Esophagus muscularis mucosa (tissue), 4 donors: ENCODE results near the gene PCDHGA1. TPM values are rescaled to one million over a fixed set of nuclear protein-coding genes. Genes with fewer than 3 reads are reported as not detected.
"Not testable (repeated sequence)": the region's sequence is repeated elsewhere in the genome, so short reads cannot be mapped to it uniquely, and the experiment has no call there.

Experiments
- DNase-seq: peaks from one replicate; pipeline ENCODE4 v3.0.0-alpha.2; 2017; ENCODE audit errors: extremely low spot score
- H3K27ac ChIP-seq, 4 donors: fragments of 200-600 bp; sonication (generic); replicated peaks in 1 of 4; 1 replicate in 3 of 4; 2 replicates in 1 of 4; pipeline ENCODE4 v1.5.1; 2016 to 2019; ENCODE audit warnings: mild to moderate bottlenecking in 1 of 4
- H3K27me3 ChIP-seq, 4 donors: fragments of 200-600 bp; sonication (generic); one replicate each; pipeline versions ENCODE4 v1.5.1 to v1.6.0; 2016 to 2019
- H3K36me3 ChIP-seq, 4 donors: fragments of 200-600 bp; sonication (generic); one replicate each; pipeline ENCODE4 v1.5.1; 2016 to 2019
- H3K4me1 ChIP-seq, 4 donors: fragments of 200-600 bp; sonication (generic); one replicate each; pipeline ENCODE4 v1.5.1; 2016 to 2019
- H3K4me3 ChIP-seq, 4 donors: fragments of 200-600 bp; sonication (generic); 1 replicate in 2 of 4; 2 replicates in 2 of 4; pipeline ENCODE4 v1.5.1; 2016 to 2019; ENCODE audit warnings: mild to moderate bottlenecking in 4 of 4, moderate library complexity in 1 of 4
- H3K9me3 ChIP-seq, 4 donors: fragments of 200-600 bp; sonication (generic); 1 replicate in 3 of 4; 2 replicates in 1 of 4; pipeline ENCODE4 v1.5.1; 2016 to 2019
- EP300 ChIP-seq: sonication (generic); formaldehyde crosslinking; IDR thresholded peaks from one replicate; pipeline ENCODE4 v1.6.1; 2017; ENCODE audit warnings: antibody characterized with exemption
- POLR2A ChIP-seq: fragments of 450-650 bp; IDR thresholded peaks from one replicate; pipeline ENCODE4 v1.6.1; 2017; ENCODE audit warnings: antibody characterized with exemption, moderate library complexity, mild to moderate bottlenecking, low read depth
- POLR2AphosphoS5 ChIP-seq, 2 donors: sonication (generic); formaldehyde crosslinking; IDR thresholded peaks; one replicate each; pipeline ENCODE4 v1.6.1; 2017; ENCODE audit warnings: antibody characterized with exemption in 2 of 2
- WGBS: methylation state at CpG from one replicate; pipeline ENCODE4 v1.1.5; 2018; 5-methylcytosine and 5-hydroxymethylcytosine counted together
- intact Hi-C: fragments of 100-400 bp; cut with DNase I; formaldehyde crosslinking; loops from one replicate; pipeline ENCODE4 v1.15.1; 2023
- total RNA-seq, 4 donors: library from RNA; depleted of rRNA; stranded (reverse); fragments of >200 nt; gene quantifications; one replicate each; pipeline versions ENCODE4 v1.1.0 to v1.2.1, GENCODE V29; 2016
- TF ChIP-seq, protein P1 (sequence below), 3 experiments: fragments of 200-600 bp in 2 of 3; fragments of 450-650 bp in 1 of 3; sonication (generic) in 2 of 3; IDR thresholded peaks; one replicate each; pipeline ENCODE4 v1.5.1; 2017 to 2019; ENCODE audit warnings: antibody characterized with exemption in 3 of 3, mild to moderate bottlenecking in 2 of 3, moderate library complexity in 1 of 3

Gene PCDHGA1
- total RNA-seq, 4 donors from 2014 or later, result 0.45 to 1.2 (median 0.76) TPM

DNA sequence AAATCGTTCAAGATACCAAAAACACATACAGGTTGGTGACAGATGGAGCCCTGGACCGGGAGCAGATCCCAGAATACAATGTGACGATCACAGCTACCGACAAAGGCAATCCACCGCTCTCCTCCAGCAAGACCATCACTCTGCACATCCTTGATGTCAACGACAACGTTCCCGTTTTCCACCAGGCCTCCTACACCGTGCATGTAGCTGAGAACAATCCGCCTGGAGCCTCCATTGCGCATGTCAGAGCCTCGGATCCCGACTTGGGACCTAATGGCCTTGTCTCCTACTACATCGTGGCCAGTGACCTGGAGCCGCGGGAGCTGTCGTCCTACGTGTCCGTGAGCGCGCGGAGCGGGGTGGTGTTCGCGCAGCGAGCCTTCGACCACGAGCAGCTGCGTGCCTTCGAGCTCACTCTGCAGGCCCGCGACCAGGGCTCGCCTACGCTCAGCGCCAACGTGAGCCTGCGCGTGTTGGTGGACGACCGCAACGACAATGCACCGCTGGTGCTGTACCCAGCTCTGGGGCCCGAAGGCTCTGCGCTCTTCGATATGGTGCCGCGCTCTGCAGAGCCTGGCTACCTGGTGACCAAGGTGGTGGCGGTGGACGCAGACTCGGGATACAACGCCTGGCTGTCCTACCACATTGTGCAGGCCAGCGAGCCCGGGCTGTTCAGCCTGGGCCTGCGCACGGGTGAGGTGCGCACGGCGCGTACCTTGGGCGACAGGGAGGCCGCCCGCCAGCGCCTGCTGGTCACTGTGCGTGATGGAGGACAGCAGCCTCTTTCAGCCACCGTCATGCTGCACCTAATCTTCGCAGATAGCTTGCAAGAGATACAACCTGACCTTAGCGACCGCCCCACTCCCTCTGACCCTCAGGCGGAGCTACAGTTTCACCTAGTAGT is 41.5 kb downstream of the PCDHGA1 start:
- intact Hi-C loops, result no loop called here
- no peak overlapping the region for H3K27ac ChIP-seq
- no peak overlapping the region for H3K4me3 ChIP-seq
- no peaks in the 10 kb centered on the region for H3K27me3 ChIP-seq
- no peak for TF ChIP-seq EP300
- TF ChIP-seq POLR2AphosphoS5 (IDR thresholded peaks at IDR 0.05), result no peak
- no peak for TF ChIP-seq POLR2A
- TF ChIP-seq, protein P1, sequence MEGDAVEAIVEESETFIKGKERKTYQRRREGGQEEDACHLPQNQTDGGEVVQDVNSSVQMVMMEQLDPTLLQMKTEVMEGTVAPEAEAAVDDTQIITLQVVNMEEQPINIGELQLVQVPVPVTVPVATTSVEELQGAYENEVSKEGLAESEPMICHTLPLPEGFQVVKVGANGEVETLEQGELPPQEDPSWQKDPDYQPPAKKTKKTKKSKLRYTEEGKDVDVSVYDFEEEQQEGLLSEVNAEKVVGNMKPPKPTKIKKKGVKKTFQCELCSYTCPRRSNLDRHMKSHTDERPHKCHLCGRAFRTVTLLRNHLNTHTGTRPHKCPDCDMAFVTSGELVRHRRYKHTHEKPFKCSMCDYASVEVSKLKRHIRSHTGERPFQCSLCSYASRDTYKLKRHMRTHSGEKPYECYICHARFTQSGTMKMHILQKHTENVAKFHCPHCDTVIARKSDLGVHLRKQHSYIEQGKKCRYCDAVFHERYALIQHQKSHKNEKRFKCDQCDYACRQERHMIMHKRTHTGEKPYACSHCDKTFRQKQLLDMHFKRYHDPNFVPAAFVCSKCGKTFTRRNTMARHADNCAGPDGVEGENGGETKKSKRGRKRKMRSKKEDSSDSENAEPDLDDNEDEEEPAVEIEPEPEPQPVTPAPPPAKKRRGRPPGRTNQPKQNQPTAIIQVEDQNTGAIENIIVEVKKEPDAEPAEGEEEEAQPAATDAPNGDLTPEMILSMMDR (IDR thresholded peaks at IDR 0.05), result no peak
- 42% methylated on average over 62 of the region's 69 CpGs for WGBS
- no peak for DNase-seq
- H3K36me3 ChIP-seq, result no peaks in the 10 kb centered on the region
- peaks cover 18 to 99% (median 99%) of the 10 kb centered on the region in 4 donors for H3K9me3 ChIP-seq
- peaks cover 0 to 7% (median 0%) of the 10 kb centered on the region in 4 donors for H3K4me1 ChIP-seq

DNA sequence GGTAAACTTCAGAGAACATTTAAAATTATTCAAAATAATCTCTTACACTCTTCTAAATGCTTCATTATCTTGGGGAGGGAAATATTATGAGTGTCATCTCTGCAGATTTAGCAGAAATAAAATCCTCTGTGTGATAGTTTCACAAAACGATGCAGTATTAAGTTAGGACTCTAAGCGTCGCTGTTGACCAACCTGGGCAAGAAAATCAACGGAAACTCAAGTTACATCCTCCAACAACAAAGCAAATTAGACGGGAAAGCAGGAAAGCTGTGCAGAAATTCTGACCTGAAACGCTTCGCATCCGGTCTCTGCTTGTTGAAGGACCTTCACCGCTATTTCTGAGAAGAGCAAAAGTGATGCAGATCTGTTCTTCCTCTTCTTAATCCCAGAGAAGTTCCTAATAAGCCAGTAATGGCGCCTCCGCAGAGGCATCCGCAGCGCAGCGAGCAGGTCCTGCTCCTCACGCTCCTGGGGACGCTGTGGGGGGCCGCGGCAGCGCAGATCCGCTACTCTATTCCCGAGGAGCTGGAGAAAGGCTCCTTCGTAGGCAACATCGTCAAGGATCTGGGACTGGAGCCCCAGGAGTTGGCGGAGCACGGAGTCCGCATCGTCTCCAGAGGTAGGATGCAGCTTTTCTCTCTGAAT is 43.5 kb downstream of the PCDHGA1 start, which contains the start of gene PCDHGA6:
Gene PCDHGA6, plus strand, starts transcription at position 219 of the 645 bp plus-strand sequence. Its CDS starts 193 bp downstream, at position 412.
- no peak within 1 kb of the TSS for H3K27ac ChIP-seq
- WGBS, result 12% methylated on average over 27 of the region's 27 CpGs

DNA sequence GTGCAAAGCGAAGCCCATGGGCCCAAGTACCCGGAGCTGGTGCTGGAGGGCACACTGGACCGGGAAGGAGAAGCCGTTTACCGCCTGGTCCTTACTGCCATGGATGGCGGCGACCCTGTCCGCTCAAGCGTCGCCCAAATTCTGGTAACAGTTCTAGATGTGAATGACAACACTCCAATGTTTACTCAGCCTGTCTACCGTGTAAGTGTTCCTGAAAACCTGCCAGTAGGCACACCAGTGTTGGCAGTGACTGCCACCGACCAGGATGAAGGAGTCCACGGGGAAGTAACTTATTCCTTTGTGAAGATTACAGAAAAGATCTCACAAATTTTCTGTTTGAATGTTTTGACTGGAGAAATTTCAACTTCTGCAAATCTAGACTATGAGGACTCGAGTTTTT is 44.3 kb downstream of the PCDHGA1 start:
- Histone ChIP-seq H3K4me1 (peaks cover 0 to 7% (median 0%) of the 10 kb centered on the region in 4 donors), H3K27me3 (no peaks in the 10 kb centered on the region), H3K9me3 (peaks cover 18 to 99% (median 98%) of the 10 kb centered on the region in 4 donors), H3K27ac (no peak overlapping the region), H3K36me3 (no peaks in the 10 kb centered on the region), H3K4me3 (peak overlapping the region in 3 of 4 donors; percentile 22 to 44 (median 32))
- no peak for DNase-seq
- WGBS, result 72% methylated on average over 6 of the region's 14 CpGs
- TF ChIP-seq, protein P1 (IDR thresholded peaks at IDR 0.05), result no peak
- TF ChIP-seq POLR2A, result no peak
- no peak for TF ChIP-seq EP300
- no peak for TF ChIP-seq POLR2AphosphoS5 (IDR thresholded peaks at IDR 0.05)
- intact Hi-C loops, result no loop called here

More for the DNA sequence above, 43.5 kb downstream of the PCDHGA1 start, which contains the start of gene PCDHGA6:
- TF ChIP-seq POLR2AphosphoS5 (IDR thresholded peaks at IDR 0.05) (no peak), EP300 (no peak), POLR2A (no peak)
- TF ChIP-seq, protein P1 (IDR thresholded peaks at IDR 0.05), result peak; percentile 17 to 27 (median 24)
- no peaks in the 10 kb centered on the region for H3K36me3 ChIP-seq
- DNase-seq, result no peak
- peaks cover 0 to 7% (median 0%) of the 10 kb centered on the region in 4 donors for H3K4me1 ChIP-seq
- peaks cover 18 to 100% (median 99%) of the 10 kb centered on the region in 4 donors for H3K9me3 ChIP-seq
- H3K27me3 ChIP-seq, result no peaks in the 10 kb centered on the region
- peak within 1 kb of the TSS; percentile 22 to 44 (median 30) for H3K4me3 ChIP-seq
- intact Hi-C loops, result no loop called here

DNA sequence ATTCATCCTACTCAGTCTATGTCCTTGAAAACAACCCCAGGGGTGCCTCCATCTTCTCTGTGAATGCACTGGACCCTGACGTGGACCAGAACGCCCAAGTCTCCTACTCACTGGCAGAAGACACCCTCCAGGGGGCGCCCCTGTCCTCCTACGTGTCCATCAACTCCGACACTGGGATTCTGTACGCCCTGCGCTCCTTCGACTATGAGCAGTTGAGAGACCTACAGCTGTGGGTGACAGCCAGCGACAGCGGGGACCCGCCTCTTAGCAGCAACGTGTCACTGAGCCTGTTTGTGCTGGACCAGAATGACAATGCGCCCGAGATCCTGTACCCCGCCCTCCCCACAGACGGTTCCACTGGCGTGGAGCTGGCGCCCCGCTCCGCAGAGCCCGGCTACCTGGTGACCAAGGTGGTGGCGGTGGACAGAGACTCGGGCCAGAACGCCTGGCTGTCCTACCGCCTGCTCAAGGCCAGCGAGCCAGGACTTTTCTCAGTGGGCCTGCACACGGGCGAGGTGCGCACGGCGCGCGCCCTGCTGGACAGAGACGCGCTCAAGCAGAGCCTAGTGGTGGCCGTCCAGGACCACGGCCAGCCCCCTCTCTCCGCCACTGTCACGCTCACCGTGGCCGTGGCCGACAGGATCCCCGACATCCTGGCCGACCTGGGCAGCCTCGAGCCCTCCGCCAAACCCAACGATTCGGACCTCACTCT is 45.3 kb downstream of the PCDHGA1 start:
- intact Hi-C loops, result not testable (repeated sequence)

More for the DNA sequence above, 45.3 kb downstream of the PCDHGA1 start:
- not testable (repeated sequence) for H3K4me1 ChIP-seq, H3K27ac ChIP-seq, DNase-seq, H3K27me3 ChIP-seq, H3K36me3 ChIP-seq, H3K4me3 ChIP-seq
- peaks cover 14 to 99% (median 96%) of the 10 kb centered on the region in 4 donors for H3K9me3 ChIP-seq
- WGBS, result 40% methylated on average over 12 of the region's 48 CpGs
